Daoy (cell line): ENCODE results near the gene NUP214. TPM values are rescaled to one million over a fixed set of nuclear protein-coding genes. Genes with fewer than 3 reads are reported as not detected.
A peak's percentile ranks its signal among the peaks of the same experiment; 100 is the strongest.
"Not testable (repeated sequence)": the region's sequence is repeated elsewhere in the genome, so short reads cannot be mapped to it uniquely, and the experiment has no call there.

ENCODE experiments used
- DNase-seq: peaks from one replicate; pipeline ENCODE4 v3.0.0-alpha.2; 2015; ENCODE audit warnings: low read depth
- total RNA-seq: library from RNA; depleted of rRNA; stranded (reverse); fragments of >200 nt; shearing (Covaris generic); gene quantifications from 2 replicates; pipeline ENCODE4 v1.2.3, GENCODE V29; 2014

NUP214 gene
- total RNA-seq, 1 experiment from 2014 or later: 28.7 TPM

GRCh38 chr9:131160416-131161112 is 35.2 kb downstream of the NUP214 start:
- no peak for DNase-seq

GRCh38 chr9:131161585-131161984 is 36.2 kb downstream of the NUP214 start:
- no peak for DNase-seq

- no peak for DNase-seq
Measured at GRCh38 chr9:131162886-131163285, 37.5 kb downstream of the NUP214 start.

- DNase-seq: no peak
Measured at GRCh38 chr9:131165523-131165922, 40.1 kb downstream of the NUP214 start.

GRCh38 chr9:131167146-131167692 is 41.8 kb downstream of the NUP214 start:
- no peak for DNase-seq

GRCh38 chr9:131167936-131168335 is 42.5 kb downstream of the NUP214 start:
- no peak for DNase-seq

GRCh38 chr9:131169563-131170240 is 44.3 kb downstream of the NUP214 start:
- no peak for DNase-seq

GRCh38 chr9:131173995-131174394 is 48.6 kb downstream of the NUP214 start:
- no peak for DNase-seq

- no peak for DNase-seq
Measured at GRCh38 chr9:131174681-131175239, 49.4 kb downstream of the NUP214 start.

- no peak for DNase-seq
Measured at GRCh38 chr9:131177898-131178297, 52.5 kb downstream of the NUP214 start.

GRCh38 chr9:131178382-131178781 is 53.0 kb downstream of the NUP214 start:
- peak; percentile 71 for DNase-seq

GRCh38 chr9:131178926-131179325 is 53.5 kb downstream of the NUP214 start:
- DNase-seq: no peak

GRCh38 chr9:131179561-131180219 is 54.3 kb downstream of the NUP214 start:
- DNase-seq: peak; percentile 35

GRCh38 chr9:131180454-131180853 is 55.1 kb downstream of the NUP214 start:
- peak; percentile 79 for DNase-seq

GRCh38 chr9:131181091-131181681 is 55.8 kb downstream of the NUP214 start:
- DNase-seq: no peak

GRCh38 chr9:131185924-131186323 is 60.5 kb downstream of the NUP214 start:
- DNase-seq: no peak

GRCh38 chr9:131186622-131187021 is 61.2 kb downstream of the NUP214 start:
- no peak for DNase-seq

GRCh38 chr9:131187957-131188356 is 62.6 kb downstream of the NUP214 start:
- DNase-seq: no peak

- DNase-seq: no peak
Measured at GRCh38 chr9:131188976-131189375, 63.6 kb downstream of the NUP214 start.

GRCh38 chr9:131190191-131190590 is 64.8 kb downstream of the NUP214 start:
- no peak for DNase-seq

- not testable (repeated sequence) for DNase-seq
Measured at GRCh38 chr9:131191032-131191431, 65.6 kb downstream of the NUP214 start.

- no peak for DNase-seq
Measured at GRCh38 chr9:131191857-131192256, 66.5 kb downstream of the NUP214 start.
